ENCODE data around the gene GNPAT. TPM values are rescaled to one million over a fixed set of nuclear protein-coding genes. Genes with fewer than 3 reads are reported as not detected.

The GNPAT gene
- total RNA-seq, 2 donors from 2014 or later, result 34.0 to 38.0 TPM

DNA sequence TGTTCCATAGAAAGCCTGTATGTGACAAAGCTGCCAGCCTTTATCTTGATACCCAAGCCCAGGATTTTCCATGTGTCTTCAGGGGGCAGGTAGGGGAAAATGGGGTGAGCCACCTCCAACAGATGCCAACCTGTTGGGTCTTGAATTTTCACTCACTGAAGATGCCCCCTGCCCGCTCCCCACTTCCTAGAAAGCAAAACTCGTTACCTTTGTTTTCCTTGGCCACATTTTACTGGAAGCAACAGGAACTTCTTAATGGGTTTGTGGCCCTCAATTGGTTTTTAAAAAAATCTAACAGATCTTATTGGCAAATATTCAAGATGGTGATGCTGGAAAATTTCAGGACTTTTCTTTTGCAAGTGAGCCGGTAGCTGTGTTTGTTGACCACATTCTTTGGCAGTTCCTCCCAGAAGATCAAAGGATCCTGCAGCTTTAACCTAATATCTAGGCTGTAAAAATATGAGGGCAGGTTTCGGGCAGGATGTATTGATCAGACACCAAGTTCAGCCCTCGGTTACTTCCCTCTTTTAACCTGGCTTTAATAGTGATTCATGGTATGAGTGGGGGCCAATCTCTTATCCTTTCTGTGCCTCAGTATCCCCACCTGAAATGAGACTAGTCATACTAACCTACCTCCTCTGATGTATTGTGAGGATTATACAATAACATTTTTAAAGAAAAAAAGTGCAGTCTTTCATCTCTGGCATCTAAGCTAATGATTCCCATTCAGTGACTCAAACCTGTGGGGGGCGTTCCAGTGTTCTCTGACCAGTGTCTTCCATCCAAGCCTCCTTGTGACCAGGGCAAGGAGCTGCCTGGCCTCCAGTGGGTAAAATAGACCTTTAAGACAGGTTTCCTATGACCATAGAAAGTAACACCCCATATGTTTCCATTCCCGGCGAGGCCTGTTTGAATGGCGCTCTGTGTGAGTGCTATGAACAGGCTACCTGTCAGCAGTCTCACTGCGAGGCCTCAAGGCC, 21.3 kb upstream of the GNPAT start:
- no peak for ATAC-seq
- H3K27ac Mint-ChIP-seq, result no peak overlapping the region
- H3K4me3 Mint-ChIP-seq, result no peak overlapping the region
- no peak for DNase-seq (ENCODE audit: low spot score)
- peaks cover 6 to 8% of the 10 kb centered on the region in 2 donors for H3K27me3 Mint-ChIP-seq
- no peaks in the 10 kb centered on the region for H3K4me1 Mint-ChIP-seq (ENCODE audit: low read depth in 2 of 2)
- H3K36me3 Mint-ChIP-seq, result peaks cover 5% of the 10 kb centered on the region
- H3K9me3 Mint-ChIP-seq, result no peaks in the 10 kb centered on the region

DNA sequence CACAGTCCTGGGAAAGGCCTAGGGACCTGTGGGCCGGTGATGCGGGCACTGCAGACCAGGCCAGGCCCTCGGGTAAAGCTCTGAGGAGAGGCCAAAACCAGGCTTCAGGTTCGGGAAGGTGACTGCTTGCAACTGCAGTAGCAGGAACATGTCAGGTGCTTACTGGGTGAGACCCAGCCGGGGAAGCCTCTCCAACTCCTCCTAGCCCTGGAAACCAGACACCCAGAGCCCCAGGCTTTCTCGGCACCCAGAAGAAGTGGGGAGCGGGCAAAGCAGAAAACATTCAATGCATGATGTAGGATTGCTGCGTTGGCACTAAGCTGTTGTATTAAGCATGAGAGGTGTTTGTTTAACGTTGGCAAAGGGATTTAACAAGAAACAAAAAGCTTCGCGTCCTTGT, 20.2 kb upstream of the GNPAT start:
- H3K27me3 Mint-ChIP-seq, result peaks cover 6 to 8% of the 10 kb centered on the region in 2 donors
- DNase-seq (ENCODE audit: low spot score) (no peak), ATAC-seq (no peak)
- H3K9me3 Mint-ChIP-seq, result no peaks in the 10 kb centered on the region
- H3K4me1 Mint-ChIP-seq (ENCODE audit: low read depth in 2 of 2), result no peaks in the 10 kb centered on the region
- no peak overlapping the region for H3K4me3 Mint-ChIP-seq
- H3K36me3 Mint-ChIP-seq, result peaks cover 14% of the 10 kb centered on the region
- no peak overlapping the region for H3K27ac Mint-ChIP-seq

DNA sequence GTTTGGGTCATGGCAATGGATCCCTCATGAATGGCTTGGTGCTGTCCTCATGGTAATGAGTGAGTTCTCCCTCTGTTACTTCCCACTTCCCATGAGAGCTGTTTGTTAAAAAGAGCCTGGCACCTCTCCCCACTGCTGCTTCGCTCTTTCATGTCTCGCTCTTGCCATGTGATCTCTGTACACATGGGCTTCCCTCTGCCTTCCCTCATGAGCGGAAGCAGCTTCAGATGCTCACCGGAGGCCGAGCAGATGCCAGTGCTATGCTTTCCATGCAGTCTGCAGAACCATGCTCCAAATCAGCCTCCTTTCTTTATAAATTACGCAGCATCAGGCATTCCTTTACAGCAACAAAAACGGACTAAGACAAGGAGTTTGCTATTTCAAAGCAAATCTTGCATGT, 14.9 kb upstream of the GNPAT start:
- no peak overlapping the region for H3K4me3 Mint-ChIP-seq
- peaks cover 27% of the 10 kb centered on the region for H3K36me3 Mint-ChIP-seq
- no peak for DNase-seq (ENCODE audit: low spot score)
- H3K4me1 Mint-ChIP-seq (ENCODE audit: low read depth in 2 of 2), result peaks cover 0 to 4% of the 10 kb centered on the region in 2 donors
- no peaks in the 10 kb centered on the region for H3K9me3 Mint-ChIP-seq
- no peak overlapping the region for H3K27ac Mint-ChIP-seq
- ATAC-seq, result no peak
- no peaks in the 10 kb centered on the region for H3K27me3 Mint-ChIP-seq

DNA sequence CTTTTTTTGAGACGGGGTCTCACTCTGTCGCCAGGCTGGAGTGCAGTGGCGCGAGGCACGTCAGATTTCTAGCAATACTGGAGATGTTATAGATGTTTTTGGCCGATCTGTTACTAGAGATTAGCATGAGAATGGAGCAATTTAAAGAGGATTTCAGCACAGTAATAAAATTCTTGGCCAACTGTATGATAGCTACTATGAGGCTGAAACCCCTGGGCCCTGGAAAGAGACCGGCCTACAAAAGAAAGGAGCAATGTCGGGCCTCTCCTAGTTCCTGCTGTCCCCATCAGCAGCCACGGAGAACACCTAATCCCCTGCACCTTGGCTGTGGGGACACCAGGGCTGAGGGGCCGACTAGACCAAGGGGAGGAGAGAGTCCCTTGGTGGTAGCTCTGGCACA, 9.5 kb upstream of the GNPAT start:
- Mint-ChIP-seq H3K27me3 (no peaks in the 10 kb centered on the region), H3K9me3 (no peaks in the 10 kb centered on the region), H3K27ac (no peak overlapping the region), H3K36me3 (peaks cover 13% of the 10 kb centered on the region), H3K4me1 (ENCODE audit: low read depth in 2 of 2) (peaks cover 22 to 23% of the 10 kb centered on the region in 2 donors), H3K4me3 (no peak overlapping the region)
- ATAC-seq (no peak), DNase-seq (ENCODE audit: low spot score) (no peak)

DNA sequence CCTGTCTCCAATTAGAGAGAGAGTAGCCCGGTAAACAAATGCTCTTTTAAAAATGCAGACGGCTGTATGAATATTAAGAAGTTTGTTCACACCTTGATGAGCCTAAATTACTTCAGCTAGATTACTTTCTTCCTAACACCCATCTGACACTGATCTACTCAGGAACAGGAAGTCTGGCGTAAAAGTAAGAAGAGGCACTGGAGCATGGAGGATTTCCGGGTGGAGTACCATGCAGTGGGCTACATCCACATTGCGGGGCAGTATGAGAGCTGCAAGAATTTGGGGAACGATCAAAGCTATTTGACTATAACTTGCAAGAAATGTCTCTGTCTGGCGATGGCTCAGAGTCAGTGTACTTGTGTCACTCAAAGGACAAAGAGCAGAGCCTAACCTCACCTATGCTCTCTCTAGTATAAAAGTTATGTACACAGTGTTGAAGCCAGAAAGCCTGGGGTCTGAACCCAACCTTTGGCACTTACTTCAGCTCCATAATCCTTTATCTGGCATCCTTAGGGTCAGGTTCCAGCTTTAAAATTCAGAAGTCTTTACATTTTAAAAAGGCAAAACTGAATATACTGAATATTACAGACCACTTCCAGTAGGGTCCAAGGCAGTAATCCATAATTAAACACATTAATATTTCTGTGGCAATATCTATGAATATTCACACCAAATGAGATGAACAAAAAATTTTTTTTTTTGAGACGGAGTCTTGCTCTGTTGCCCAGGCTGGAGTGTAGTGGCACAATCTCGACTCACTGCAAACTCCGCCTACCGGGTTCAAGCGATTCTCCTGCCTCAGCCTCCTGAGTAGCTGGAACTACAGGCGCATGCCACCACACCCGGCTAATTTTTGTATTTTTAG, 7.9 kb upstream of the GNPAT start:
- Mint-ChIP-seq H3K4me3 (no peak overlapping the region), H3K27ac (no peak overlapping the region), H3K4me1 (ENCODE audit: low read depth in 2 of 2) (peaks cover 22 to 31% of the 10 kb centered on the region in 2 donors), H3K9me3 (no peaks in the 10 kb centered on the region), H3K27me3 (no peaks in the 10 kb centered on the region), H3K36me3 (peaks cover 14% of the 10 kb centered on the region)
- no peak for DNase-seq (ENCODE audit: low spot score)
- ATAC-seq, result no peak

DNA sequence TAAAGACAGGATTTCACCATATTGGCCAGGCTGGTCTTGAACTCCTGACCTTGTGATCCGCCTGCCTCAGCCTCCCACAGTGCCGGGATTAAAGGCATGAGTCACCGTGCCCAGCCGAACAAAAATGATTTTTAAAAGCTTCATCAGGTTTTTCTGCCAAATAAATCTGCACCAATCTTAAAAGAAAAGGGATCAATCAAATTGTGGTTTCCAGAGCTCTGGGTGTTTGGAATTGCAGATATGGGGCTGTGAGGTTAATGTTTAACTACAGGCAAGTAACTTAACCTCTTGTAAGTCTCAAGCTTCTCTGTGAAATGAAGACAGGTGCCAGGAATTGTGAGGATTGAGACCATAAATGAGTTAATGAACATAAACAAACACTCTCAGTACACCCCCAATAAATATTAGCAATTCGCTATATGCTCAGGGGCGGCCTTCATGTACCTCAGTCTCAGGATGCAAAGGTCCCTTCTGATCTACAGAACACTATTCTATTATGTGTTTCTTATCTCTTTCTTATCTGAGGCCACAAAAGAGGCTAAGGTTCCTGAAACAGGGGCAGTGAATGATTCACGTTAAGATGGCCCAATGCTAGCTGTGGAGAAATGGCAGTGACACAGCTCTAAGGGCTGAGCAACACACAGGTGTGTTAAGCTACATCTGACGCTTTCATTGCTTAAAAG, 7.1 kb upstream of the GNPAT start:
- Mint-ChIP-seq H3K36me3 (peaks cover 19% of the 10 kb centered on the region), H3K9me3 (no peaks in the 10 kb centered on the region)

DNA sequence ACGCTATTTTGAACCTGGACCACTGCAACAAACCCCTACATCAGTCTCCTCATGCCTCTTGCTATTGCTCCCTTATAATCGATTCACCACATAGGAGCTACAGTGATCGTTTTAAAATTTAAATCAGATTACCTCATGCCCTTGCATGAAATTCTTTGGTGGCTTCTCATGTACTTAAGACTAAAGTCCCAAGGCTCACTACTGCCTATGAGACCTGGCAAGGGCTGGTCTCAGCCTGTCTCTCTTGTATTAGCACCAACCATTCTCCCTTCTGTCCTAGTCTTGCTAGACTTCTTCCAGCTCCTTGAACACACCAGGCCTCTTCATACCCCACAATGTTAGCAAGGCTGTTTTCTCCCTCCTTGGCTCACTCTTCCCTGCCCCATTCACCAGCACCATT, 6.5 kb upstream of the GNPAT start:
- no peak overlapping the region for H3K27ac Mint-ChIP-seq
- peaks cover 26% of the 10 kb centered on the region for H3K36me3 Mint-ChIP-seq

More for the DNA sequence above, 7.1 kb upstream of the GNPAT start:
- ATAC-seq (no peak), DNase-seq (ENCODE audit: low spot score) (no peak)
- no peak overlapping the region for H3K27ac Mint-ChIP-seq
- H3K4me1 Mint-ChIP-seq (ENCODE audit: low read depth in 2 of 2), result peaks cover 22 to 31% of the 10 kb centered on the region in 2 donors
- H3K27me3 Mint-ChIP-seq, result no peaks in the 10 kb centered on the region
- H3K4me3 Mint-ChIP-seq, result no peak overlapping the region

DNA sequence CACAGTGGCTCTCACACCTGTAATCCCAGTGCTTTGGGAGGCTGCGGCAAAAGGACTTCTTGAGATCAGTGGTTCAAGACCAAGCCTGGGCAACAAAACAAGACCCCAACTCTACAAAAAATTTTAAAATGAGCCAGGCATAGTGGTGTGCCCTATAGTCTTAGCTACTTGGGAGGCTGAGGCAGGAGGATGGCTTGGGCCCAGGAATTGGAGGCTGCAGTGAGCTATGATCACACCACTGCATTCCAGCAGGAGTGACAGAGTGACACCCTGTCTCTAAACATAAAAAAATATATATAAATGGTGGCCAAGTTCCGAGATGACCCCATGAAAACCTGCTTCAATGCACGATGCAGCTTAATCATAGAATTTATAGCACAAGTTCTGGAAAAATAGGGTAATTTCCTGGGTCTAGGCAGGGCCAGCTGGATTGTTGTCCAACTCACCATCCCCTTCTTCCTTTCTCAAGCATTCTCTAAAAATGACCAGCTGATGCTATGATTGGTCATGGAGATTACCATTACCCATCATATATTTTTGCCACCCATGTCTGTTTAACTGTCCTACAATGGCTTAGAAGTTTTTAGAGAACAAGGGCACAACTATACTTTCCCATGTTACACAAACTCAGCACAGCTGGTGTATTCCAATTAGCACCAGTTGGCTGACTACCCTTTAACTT, 5.3 kb upstream of the GNPAT start:
- H3K9me3 Mint-ChIP-seq, result no peaks in the 10 kb centered on the region
- ATAC-seq (no peak), DNase-seq (ENCODE audit: low spot score) (no peak)
- H3K27me3 Mint-ChIP-seq, result no peaks in the 10 kb centered on the region
- peaks cover 31 to 48% of the 10 kb centered on the region in 2 donors for H3K4me1 Mint-ChIP-seq (ENCODE audit: low read depth in 2 of 2)
- no peak overlapping the region for H3K4me3 Mint-ChIP-seq
- H3K36me3 Mint-ChIP-seq, result peaks cover 26% of the 10 kb centered on the region
- H3K27ac Mint-ChIP-seq, result no peak overlapping the region

More for the DNA sequence above, 6.5 kb upstream of the GNPAT start:
- no peak for DNase-seq (ENCODE audit: low spot score)
- Mint-ChIP-seq H3K9me3 (no peaks in the 10 kb centered on the region), H3K4me1 (ENCODE audit: low read depth in 2 of 2) (peaks cover 24 to 37% of the 10 kb centered on the region in 2 donors), H3K27me3 (no peaks in the 10 kb centered on the region), H3K4me3 (no peak overlapping the region)
- no peak for ATAC-seq

DNA sequence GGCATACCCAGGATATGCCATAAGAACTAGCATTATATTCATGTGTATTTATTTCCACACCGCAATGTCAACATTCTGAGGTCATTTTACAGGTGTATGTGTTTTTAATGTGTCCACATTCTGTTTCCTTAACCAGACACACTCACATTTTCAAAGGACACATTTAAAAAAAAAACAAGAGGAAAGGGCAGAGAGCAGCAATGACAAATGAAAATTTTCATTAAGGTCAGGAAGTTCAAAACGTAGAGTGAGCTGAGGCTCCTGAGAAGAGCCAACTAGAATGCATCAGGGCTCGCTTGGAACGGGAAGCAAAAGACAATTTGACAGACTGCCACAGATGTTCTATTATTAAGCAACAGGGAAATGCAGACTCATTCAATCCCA, 4.8 kb upstream of the GNPAT start:
- no peak for ATAC-seq
- H3K9me3 Mint-ChIP-seq, result no peaks in the 10 kb centered on the region
- peaks cover 26 to 48% of the 10 kb centered on the region in 2 donors for H3K4me1 Mint-ChIP-seq (ENCODE audit: low read depth in 2 of 2)
- no peak overlapping the region for H3K4me3 Mint-ChIP-seq
- no peak for DNase-seq (ENCODE audit: low spot score)
- peaks cover 26% of the 10 kb centered on the region for H3K36me3 Mint-ChIP-seq
- no peaks in the 10 kb centered on the region for H3K27me3 Mint-ChIP-seq
- H3K27ac Mint-ChIP-seq, result peak overlapping the region in 1 of 2 donors; percentile 34

DNA sequence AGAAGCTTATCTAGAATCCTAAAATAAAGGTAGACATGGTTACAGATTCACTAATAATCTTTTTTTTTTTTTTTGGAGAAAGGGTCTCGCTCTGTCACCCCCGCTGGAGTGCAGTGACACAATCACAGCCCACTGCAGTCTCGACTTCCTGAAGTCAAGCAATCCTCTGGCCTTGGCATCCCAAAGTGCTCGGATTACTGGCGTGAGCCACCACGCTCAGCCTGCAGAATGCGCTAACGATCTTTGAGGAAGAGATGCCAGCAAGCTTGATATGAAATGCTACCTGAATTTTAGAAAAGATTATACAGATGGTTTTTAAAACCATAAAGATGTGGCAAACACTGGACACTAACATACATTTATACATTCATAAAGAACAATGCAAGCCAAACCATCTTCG, 4.1 kb upstream of the GNPAT start:
- no peaks in the 10 kb centered on the region for H3K27me3 Mint-ChIP-seq
- H3K9me3 Mint-ChIP-seq, result no peaks in the 10 kb centered on the region
- H3K4me1 Mint-ChIP-seq (ENCODE audit: low read depth in 2 of 2), result peaks cover 26 to 51% of the 10 kb centered on the region in 2 donors
- DNase-seq (ENCODE audit: low spot score) (no peak), ATAC-seq (no peak)
- H3K27ac Mint-ChIP-seq, result no peak overlapping the region
- no peak overlapping the region for H3K4me3 Mint-ChIP-seq
- H3K36me3 Mint-ChIP-seq, result peaks cover 29% of the 10 kb centered on the region

DNA sequence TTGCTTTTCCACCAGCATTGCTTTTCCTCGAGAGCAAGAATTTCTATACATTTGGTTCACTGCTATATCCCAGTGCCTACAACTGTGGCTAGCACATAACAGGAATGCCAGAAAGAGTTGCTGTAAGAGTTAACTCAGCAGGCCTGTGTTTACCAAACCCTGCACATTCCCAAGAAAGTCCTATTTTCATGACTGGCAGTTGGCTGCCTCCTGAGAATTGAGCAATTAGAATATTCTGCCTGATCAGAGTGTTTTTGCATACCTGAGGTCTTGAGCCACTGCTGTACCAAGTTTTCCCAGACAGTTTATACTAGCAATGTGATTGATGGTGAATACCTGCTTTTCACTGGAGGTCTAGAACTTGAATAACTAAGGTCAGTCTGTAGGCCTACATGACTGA, 2.7 kb upstream of the GNPAT start:
- no peaks in the 10 kb centered on the region for H3K9me3 Mint-ChIP-seq
- peaks cover 31 to 55% of the 10 kb centered on the region in 2 donors for H3K4me1 Mint-ChIP-seq (ENCODE audit: low read depth in 2 of 2)
- ATAC-seq, result no peak
- H3K27ac Mint-ChIP-seq, result no peak overlapping the region
- no peak for DNase-seq (ENCODE audit: low spot score)
- peaks cover 33% of the 10 kb centered on the region for H3K36me3 Mint-ChIP-seq
- H3K27me3 Mint-ChIP-seq, result no peaks in the 10 kb centered on the region
- H3K4me3 Mint-ChIP-seq, result no peak overlapping the region

DNA sequence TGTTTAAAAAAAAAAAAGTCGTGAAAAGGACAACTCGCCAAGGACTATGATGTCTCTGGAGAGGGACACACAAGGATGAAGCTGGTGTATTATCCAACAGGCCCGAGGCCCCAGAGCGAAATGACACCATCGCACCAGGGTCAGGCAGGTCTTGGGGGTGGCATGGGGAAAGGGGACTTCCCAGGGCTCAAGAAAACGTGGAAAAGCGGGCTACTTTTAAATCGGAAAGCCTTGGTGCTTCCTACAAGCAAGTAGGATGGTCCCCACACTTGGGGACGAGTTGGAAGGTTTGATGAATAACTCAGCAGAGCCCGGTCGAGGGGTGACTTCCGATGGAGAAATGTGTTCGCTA, 505 bp upstream of the GNPAT start:
- Mint-ChIP-seq H3K27ac (peak overlapping the region; percentile 92 to 97), H3K4me1 (ENCODE audit: low read depth in 2 of 2) (peaks cover 36 to 59% of the 10 kb centered on the region in 2 donors), H3K9me3 (no peaks in the 10 kb centered on the region), H3K36me3 (peaks cover 33% of the 10 kb centered on the region), H3K27me3 (no peaks in the 10 kb centered on the region), H3K4me3 (peak overlapping the region; percentile 98)
- peak; percentile 61 for DNase-seq (ENCODE audit: low spot score)
- peak; percentile 3 to 15 for ATAC-seq

DNA sequence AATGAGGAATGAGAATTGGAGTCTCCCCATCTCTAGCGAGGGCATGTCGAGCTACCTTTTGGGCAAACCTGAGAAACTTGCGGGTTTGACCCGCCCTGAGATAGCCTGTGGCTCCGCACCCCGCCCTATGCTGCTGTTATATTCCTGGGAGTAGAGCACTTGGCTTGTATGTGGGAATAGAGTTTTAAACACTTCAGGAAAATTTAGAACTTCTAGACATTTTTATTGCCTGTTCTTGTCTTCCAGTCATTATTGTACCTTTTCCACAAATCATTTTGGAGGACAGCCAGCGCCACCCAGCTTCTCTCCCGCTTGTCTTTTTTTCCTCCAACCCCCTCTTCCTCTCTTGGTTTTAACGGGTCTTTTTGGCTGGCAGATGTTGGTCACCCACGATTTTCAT, 738 bp downstream of the GNPAT start:
- peaks cover 27% of the 10 kb centered on the region for H3K36me3 Mint-ChIP-seq
- no peaks in the 10 kb centered on the region for H3K9me3 Mint-ChIP-seq
- ATAC-seq, result no peak
- DNase-seq (ENCODE audit: low spot score), result no peak
- H3K4me3 Mint-ChIP-seq, result peak overlapping the region; percentile 98
- H3K27ac Mint-ChIP-seq, result peak overlapping the region; percentile 92 to 97
- no peaks in the 10 kb centered on the region for H3K27me3 Mint-ChIP-seq
- H3K4me1 Mint-ChIP-seq (ENCODE audit: low read depth in 2 of 2), result peaks cover 37 to 56% of the 10 kb centered on the region in 2 donors
